ELR (cell line): ENCODE data around the gene IQSEC1.
A peak's percentile ranks its signal among the peaks of the same experiment; 100 is the strongest.

Experiments used
- DNase-seq: peaks from one replicate; pipeline ENCODE4 v3.0.0-alpha.2; 2015; ENCODE audit warnings: low read depth

The IQSEC1 gene

GRCh38 chr3:13028010-13028821, 45.0 kb downstream of the IQSEC1 start:
- no peak for DNase-seq

DNA sequence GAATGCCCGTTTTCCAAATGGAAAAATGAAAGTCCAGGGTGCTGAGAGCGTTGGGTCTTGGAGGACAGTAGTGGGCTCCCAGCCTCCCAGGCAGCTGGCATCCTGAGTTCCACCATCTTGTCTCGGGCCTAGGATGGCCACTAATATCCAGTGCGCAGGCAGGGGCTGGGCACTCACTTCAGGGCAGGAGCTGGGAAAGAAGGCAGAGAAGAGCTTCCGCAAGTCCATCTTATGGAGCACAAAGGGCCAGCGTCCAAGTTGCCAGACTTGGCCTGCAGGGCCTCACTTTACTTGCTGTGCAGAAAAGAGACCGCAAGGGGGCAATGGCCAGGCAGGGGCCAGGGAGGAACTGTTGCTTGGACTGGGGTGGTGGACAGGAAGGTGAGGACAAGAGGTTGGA, 46.1 kb downstream of the IQSEC1 start:
- DNase-seq = no peak

DNA sequence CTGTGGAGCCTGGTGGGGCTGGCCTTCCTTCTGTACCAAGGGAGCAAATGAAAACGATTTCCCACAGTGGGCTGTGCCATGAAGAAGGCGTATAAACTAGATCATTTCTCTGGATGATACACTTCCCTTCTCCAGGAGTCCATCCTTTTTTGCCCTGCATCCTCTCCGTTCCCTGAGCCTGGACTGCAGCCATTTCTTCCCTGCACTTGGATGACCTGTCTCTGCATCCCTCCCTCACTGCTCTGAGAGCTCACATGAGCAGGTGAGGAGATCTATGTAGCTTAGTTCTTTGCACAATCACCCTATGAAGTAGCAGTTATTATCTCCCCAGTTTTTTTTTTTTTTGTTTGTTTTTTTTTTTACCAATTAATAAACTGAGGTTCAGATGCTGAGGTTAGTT, 46.7 kb downstream of the IQSEC1 start:
- no peak for DNase-seq

- DNase-seq = no peak
Observed at GRCh38 chr3:13025778-13026518, 47.3 kb downstream of the IQSEC1 start.

DNA sequence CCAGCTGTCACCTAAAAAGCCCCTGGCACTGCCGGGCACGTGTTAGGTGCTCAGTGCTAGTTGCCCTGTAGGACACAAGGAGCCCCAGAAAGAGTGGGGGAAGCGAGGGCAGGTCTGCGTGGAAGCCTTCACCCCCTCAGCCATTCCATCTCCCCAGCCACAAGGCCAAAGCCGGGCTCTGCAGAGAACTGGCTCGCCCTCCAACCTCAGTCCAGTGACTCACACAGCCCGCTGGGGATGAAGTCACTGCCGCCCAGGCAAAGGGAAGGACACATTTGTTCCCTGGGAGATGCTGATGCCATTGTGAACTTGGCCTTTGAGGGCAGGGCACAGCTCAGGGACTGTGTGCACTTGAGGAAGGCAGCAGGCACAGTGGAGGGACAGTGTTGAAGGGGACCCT, 48.1 kb downstream of the IQSEC1 start:
- DNase-seq = peak; percentile 82

GRCh38 chr3:13024765-13025065, 48.5 kb downstream of the IQSEC1 start:
- DNase-seq = peak; percentile 21

DNA sequence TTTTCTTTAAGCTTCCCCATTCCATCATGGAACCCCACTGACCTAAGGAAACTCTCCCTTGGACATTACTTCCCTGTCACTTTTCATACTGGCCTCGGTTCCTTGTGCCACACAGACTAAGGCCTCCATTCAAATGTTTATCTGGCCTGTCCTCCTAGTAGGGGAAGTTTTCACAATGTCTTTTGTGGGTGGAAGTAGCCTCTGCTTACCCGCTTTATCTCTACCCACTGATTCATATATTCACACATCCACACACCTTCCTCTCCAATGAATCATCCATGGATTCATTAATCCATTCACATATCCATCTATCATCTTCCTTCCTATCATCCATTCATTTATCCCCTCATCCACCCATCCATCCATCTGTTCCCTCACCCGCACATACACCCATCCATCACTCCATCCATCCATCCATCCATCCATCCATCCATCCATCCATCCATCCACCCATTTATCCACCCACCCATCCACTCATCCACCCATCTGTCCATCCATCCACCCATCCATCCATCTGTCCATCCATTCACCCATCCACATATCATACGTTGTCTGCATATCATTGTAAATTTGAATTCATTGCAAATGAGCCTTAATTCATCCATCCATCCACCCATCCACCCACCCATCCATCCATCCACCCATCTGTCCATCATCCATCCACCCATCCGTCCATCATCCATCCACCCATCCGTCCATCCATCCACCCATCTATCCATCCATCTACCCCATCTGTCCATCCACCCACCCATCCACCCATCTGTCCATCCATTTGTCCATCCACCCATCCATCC, 49.1 kb downstream of the IQSEC1 start:
- no peak for DNase-seq

DNA sequence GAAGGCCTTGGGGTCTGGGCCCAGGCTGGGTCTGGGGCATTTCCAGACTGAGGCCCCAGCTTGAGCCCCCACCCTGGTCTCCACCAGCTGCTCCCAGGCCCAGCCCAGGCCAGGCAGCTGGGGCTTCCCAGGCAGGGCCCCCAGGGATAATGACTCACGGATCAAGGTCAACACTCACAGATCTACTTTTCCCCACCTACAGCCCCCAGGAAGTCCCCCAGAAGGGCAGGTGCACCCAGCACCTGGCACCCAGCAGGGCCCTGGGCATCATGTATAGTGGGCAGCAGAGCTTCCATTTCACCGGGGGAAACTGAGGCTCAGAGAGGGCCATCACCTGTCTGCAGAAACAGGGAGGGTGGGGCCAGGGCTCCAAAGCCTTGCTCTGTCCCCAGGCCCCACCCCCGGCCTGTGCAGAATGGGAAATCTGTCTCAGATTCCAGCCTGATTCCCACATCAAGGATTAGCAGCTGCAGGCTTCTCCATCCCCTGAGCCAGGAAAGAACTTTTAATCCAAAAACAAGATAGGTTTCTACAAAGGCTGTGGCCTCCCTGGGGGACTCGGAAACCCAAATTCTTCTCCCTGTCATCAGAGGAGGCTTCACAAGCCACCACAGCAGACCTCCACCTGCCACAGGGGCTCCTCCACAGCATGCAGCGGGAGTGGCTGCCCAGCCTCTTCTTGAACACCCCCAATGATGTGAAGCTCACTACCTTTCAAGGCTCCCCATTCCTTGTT, 49.8 kb downstream of the IQSEC1 start:
- peak; percentile 33 for DNase-seq

GRCh38 chr3:13022348-13023234, 50.6 kb downstream of the IQSEC1 start:
- peak; percentile 57 for DNase-seq

GRCh38 chr3:13021141-13022114, 51.8 kb downstream of the IQSEC1 start:
- no peak for DNase-seq

- DNase-seq = no peak
Observed at GRCh38 chr3:13020159-13020750, 53.0 kb downstream of the IQSEC1 start.

- peak; percentile 72 for DNase-seq
Observed at GRCh38 chr3:13019243-13020095, 53.8 kb downstream of the IQSEC1 start.

DNA sequence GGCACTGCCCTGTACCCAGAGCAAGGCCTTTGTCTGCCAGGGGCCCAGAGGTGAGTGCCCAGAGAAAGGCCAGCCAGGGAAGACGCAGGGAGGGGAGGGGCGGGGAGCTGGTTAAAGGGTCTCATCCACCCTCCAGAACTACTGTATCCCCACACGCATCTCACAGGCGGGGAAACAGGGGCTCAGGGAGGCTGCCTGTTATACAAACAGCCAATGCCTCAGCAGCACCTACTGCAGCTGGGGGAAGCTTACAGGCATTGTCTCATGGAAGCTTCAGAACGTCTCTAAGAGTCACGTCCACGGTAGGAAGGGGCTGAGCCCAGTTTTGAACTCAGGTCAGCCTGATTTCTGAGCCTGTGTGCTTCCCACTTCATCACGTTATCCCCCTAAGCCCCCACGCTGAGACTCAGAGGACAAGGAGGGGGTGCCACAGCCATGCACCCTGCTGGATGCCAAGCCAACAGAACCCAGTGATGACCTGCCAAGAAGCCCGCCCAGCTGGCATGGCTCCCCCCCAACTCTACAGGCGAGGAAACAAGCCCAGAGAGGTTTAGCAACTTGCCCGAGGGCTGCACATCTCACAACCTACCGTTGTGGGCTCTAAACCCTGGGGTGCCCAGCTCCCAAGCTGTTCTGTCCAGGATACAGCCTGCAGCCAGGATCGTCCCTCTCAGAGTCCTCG, 54.5 kb downstream of the IQSEC1 start:
- DNase-seq = no peak

GRCh38 chr3:13018043-13018451, 55.2 kb downstream of the IQSEC1 start:
- no peak for DNase-seq

DNA sequence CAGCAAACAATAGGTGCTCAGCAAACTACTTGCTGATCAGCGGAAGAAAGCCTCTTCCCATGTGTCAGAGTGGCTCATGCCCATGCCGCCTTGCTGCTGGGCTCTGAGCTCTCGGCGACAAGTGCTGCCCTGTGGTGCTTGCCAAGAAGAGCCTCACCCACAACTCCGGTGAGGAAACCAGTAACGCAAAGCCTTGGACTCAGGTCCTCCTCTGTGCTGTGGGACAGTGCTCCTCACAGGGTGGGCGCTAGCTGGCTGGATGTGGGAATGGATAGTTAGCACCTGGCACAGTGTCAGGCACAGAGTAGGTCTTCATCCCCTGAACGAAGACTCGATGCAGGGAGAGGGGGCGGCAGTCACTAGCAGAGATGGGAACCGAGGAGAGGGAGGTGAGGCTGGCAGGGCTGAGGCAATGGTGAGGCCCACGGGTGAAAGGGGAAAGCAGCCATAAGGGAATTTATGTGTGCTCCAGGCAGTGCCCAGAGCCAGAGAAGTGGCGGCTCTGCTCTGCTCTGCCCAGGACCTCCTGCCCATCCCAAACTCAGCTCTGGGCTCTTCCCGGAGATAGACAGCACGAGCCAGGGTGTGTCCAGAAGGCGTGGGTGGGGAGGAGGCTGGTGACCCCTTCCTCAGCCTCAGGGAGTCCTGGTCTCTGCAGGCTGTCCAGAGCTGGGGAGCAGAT, 55.7 kb downstream of the IQSEC1 start:
- no peak for DNase-seq

DNA sequence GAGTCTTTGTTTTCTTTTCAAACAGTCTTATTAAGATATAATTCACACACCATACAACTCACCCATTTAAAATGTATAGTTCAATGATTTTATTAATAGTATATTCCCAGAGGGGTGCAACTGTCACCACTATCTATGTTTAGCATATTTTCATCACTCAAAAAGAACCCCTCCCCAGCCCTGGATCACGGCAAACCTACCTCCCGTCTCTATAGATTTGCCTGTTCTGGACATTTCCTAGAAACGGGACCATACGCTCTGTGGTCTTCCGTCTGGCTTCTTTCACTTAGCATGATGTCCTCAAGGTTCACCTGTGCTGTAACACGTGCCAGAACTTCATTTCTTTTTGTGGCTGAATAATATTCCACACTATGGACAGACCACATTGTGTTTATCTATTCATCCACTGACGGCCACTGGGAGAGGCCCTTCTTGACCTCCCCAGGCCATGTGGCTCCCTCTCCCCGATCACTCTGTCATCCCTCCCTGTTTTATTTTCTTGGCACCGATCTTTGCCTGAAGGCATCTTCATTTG, 56.4 kb downstream of the IQSEC1 start:
- DNase-seq = no peak

- DNase-seq = no peak
Observed at GRCh38 chr3:13016083-13016720, 57.0 kb downstream of the IQSEC1 start.
